HG02981 (cell line): ENCODE measurements around the gene SAPCD2.
"Not testable (repeated sequence)": the region's sequence is repeated elsewhere in the genome, so short reads cannot be mapped to it uniquely, and the experiment has no call there.

ENCODE experiments used
- ATAC-seq: cut with Tn5 transposase; IDR thresholded peaks from one replicate; pipeline ENCODE4 v1.9.1; 2021; ENCODE audit warnings: mild to moderate bottlenecking, moderate library complexity; ENCODE audit not compliant: unreplicated experiment

The SAPCD2 gene

DNA sequence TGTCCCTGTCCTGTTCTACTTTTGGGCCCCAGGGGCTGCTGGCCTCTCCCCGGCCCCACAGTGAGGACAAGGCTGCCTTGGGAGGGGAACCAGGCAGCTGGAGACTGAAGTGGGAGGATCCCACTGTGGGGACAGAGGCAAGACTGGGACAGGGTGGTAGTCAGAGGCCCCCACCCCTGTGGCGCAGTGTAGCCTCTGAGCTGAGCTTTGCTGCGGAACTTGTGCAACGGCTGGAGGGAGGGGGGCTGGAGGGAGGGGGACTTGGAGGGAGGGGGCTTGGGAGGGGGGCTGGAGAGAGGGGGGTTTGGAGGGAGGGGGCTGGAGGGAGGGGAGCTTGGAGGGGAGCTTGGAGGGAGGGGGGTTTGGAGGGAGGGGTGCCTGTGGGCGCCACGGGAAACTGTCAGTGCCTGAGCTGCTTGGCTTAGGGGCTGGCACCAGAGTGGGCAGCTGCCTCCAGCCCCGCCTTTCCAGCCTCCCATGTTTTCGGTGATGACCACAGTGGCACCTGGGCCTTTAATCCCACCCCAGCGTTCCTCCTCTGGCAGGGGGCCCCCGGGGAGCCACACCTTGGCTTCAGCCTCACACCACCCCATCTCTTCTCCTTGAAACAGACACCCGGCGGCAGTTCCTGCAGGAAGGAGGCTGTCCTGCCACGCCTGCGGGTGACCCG lies 36.2 kb downstream of the SAPCD2 start:
- ATAC-seq, result no peak

GRCh38 chr9:137033481-137033880 lies 36.9 kb downstream of the SAPCD2 start:
- ATAC-seq, result not testable (repeated sequence)

DNA sequence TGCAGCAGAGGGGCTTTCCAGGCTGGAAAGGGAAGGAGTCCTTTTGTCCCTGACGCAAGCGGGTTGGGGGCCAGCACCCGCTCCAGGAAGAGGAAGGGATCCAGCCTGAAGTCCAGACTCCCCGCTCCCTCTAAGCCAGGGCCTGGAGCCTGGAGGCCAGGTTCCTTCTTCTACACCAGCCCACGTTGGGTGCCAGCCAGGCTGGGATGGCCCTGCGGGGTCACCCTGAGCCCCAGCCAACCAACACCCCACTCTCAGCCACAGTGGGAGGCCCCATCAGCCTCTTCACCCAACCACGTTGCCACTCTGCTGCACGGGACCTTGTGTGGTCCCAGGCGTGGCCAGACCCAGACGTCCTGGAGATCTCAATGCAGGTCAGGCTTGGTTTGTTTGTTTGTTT lies 37.5 kb downstream of the SAPCD2 start:
- ATAC-seq, result no peak

GRCh38 chr9:137031904-137032640 lies 38.3 kb downstream of the SAPCD2 start, which contains the start of gene FUT7:
TSS of gene FUT7 (minus strand) at chr9:137032088. CDS start at chr9:137031991, 97 bp downstream.
- ATAC-seq, result no peak

GRCh38 chr9:137030538-137031527 lies 39.5 kb downstream of the SAPCD2 start:
- ATAC-seq, result no peak

DNA sequence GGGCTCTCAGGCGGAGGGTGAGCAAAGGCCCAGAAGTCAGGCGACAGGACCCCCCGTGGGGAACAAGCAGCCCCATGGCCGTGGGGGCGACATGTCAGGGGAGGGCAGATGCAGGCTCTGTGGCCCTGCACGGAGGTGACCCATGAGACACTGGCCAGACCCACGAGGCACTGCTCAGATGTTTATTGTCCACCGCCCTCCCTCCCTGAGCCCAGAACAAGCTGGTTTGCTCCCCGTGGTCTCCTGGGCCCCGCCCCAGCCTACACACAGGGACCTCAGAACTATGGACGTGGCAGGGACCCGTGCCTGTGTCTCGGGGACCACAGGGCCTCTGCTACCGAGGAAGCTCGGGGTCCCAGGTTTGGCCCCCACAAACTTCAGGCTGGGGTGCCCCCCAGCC lies 40.4 kb downstream of the SAPCD2 start:
- ATAC-seq, result no peak

- ATAC-seq, result peak; percentile 37
Measured at GRCh38 chr9:137029058-137029936, 41.1 kb downstream of the SAPCD2 start.

DNA sequence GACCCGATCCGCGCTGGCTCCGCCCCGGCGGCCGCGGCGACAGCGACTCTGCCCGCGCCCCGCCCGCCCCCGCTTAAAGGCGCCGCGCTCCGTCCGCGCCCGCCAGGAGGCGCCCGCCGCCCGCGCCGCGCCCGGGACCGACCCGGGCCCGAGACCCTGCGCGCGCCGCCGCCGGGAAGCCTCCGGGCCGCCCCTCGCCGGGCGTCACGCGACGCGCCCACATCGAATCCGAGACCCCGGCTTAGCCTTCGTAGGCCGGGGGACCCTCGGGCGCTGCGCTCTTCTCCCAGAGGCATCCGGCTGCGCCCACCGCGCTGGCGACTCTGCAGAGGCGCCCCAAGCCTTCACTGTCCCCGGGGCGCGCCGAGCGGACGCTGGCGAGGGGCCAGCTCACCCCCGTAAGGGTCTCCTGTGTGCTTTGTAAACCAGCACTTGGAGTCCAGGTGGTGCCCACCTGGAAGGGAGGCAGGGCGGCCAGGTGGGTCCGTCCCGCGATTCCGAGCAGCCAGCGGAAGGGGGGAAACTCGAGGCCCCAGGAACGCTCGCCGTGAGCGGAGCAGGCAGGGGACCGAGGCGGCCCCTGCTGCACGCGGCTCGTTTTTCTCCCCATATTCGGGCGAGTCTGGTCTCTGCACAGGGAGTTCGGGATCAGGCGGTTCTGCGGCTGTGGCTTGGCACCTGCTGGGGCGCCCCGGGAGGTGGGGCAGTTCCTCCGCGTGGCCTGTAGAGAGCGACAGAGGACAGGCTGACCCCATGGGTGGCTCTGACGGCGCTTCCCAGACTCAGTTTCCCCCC lies 41.9 kb downstream of the SAPCD2 start:
- ATAC-seq, result no peak

DNA sequence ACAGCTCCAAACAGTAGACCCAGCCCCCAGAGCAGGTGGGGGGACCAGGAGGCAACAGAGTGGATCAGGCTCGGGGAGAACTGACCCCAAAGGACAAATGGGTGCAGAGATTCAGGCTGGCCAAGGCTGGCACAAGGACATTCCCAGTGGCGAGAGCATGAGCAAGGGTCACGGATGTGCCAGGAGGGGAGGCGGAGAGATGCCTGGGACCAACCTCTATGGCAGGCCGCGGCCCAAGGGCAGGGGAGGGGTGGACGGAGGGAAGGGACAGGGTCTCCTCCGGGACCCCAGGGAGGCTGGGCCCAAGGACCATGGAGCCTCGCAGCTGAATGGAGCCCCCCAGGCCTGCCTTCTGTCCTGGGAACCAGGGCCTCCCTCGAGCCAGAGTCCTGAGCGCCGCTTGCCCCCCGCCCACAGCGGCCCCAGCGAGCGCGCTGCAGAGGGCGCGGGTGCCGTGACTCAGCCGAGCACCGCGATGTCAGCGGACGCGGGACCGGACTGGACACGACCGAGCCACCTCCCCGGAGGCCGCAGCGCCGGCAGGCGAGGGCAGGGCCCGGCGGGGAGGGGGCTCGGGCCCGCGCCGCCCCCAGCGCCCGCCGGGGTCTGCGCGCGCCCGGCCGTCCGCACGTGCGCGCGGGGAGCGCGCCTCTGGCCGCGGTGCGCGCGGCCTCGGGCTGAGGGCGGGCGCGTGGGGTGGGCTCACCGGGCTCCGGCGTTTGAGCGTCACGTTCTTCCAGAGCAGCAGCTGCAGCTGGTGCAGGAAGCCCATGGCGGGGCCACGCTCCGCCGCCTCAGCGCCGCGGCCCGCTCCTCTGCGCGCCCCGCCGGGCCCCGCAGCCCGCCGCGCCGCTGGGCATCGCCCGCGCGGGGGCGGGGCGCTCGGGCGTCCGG lies 42.7 kb downstream of the SAPCD2 start, which contains the start of gene ABCA2:
TSS of gene ABCA2 (minus strand) at position 869 of the 894 bp plus-strand sequence. CDS start at position 772, 97 bp downstream.
- ATAC-seq, result no peak

- no peak for ATAC-seq
Measured at GRCh38 chr9:137026828-137027227, 43.5 kb downstream of the SAPCD2 start.

DNA sequence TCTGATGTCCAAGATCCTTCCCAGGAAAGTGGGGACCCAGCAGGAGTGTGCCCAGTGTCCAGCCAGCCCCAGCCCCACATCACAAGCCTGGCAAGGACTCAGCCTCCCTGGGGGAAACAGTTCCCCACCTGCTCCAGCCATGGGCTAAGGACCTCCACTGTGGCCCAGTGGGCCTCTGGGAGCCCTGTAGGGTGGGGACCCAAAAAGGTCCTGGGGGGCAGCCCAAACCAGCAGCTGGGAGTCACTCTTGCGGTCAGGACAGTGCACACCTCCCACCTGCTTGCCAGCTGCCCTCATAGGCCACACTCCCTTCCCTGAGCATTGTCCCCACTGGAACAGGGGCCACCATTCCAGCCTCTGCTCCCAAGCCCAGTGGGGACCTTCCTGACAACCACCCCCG lies 44.0 kb downstream of the SAPCD2 start:
- ATAC-seq, result no peak

DNA sequence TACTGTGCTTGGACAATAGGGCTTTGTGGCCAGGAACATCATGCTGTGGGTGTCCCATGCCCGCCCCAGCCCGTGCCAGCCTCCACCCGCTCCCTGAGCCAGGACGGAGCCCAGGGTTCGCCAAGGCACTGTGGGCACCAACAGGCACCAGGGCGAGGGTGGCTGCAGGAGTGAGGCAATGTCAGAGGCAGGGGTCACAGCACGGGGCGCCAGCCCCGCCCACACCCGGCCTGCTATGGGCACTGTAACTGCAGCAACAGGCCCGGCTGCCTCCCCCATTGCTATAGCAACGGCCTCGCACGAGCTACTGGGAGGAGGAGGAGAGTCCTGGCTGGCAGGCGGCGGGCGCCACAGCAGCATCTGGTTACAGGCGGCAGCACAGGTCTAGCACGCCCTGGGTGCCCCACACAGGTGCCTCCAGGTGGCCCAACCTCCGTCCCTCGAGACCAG lies 44.8 kb downstream of the SAPCD2 start:
- no peak for ATAC-seq

DNA sequence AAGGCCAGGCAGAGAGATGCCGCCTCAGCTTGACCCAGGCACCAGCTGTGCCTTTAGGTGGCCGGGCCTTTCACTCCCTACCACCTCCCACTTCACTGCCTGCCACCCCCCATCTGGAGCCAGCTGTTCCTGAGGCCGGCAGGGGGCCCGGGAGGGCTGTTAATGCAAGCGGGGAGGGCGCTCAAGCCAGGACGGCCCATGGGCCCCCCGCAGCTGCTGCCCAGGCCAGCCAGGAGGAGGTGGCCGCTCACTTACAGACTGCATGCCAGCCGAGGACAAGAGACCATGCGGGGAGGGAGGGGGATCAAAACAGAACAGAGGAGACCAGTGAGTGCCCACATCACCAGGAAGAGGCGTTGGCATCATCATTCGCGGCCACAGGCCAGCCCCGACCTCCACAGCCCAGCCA lies 46.8 kb downstream of the SAPCD2 start:
- no peak for ATAC-seq

- no peak for ATAC-seq
Measured at GRCh38 chr9:137023157-137023556, 47.2 kb downstream of the SAPCD2 start.

DNA sequence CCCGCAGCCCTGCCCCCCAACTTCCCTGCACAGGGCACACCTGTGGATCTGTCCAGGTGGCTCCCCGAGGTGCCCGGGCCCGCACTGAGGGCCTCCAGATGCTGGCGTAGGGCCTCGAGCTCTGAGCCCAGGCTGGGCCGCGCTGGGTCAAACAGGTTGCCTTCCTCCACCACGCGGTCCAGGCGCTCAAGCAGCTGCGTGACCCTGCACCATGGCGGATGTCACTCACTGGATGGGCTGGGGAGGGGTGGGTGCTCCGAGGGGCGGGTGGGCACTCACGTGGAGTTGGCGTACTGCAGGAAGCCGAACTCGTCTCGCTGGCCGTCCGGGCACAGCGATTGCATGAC lies 47.7 kb downstream of the SAPCD2 start:
- ATAC-seq, result no peak

DNA sequence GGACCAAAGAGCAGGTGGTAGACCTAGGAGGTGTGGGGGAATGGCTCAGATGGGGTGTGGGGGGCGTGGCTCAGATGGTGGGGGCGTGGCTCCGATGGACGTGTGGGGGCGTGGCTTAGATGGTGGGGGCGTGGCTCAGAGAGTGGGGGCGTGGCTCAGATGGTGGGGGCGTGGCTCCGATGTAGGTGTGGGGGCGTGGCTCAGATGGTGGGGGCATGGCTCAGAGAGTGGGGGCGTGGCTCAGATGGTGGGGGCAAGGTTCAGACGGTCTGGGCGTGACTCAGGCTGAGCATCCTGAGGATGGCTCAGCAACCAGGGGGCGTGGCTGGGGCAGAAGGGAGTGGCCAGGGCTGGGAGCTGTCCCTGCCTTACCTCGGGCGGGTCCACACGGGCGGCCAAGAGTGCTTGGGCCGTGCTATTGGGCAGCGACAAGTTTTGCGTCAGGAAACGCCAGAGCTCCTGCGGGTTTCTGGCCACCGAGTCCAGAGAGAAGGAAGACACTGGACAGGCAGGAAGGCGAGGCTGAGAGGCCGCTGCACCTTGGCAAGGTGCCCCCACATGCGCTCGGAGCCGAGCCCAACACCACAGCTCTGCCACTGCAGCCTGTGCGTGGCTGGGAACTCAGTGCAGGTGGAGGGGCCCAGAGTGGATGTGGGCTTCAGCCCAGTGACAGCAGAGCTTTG lies 48.2 kb downstream of the SAPCD2 start:
- no peak for ATAC-seq

DNA sequence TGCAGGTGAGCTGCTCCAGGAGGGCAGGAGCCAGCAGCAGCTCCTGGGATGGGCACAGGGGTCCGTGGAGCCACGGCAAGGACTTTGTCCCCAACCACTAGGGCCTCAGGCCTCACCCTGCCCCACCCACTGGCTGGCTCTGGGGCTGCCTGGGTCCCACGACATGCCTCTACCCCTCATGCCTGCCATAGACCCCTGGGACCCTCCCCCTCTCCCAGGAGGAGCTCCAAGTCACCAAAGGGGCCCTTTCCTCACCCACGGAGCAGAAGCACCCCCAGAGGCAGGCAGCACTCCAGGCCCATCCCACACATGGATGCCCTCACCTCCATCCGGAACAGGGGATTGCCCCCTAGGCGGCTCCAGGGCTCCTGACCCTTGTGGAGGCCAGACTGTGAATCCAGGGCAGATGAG lies 48.8 kb downstream of the SAPCD2 start:
- no peak for ATAC-seq
